ENCODE measurements around the gene PSMD6. TPM values are rescaled to one million over a fixed set of nuclear protein-coding genes. Genes with fewer than 3 reads are reported as not detected.

The PSMD6 gene
- total and polyA plus RNA-seq, 9 donors: 30.8 to 68.6 (median 55.7) TPM

DNA sequence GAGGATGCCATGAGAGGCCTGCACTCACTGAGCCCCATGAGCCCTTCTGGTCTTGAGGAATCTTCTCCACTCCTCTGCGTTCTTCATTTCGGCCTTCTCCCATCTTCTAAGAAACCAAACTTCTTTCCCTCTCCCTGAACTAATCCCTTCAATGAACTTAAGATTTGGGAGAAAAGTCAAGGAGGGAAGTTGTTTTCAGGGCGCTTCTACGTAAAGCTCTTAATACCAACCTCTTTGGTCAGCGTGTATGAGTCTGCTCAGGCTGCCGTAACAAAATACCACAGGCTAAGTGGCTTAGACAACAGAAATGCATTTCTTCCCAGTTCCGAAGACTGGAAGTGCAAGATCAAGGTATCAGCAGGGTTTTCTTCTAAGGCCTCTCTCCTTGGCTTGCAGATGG lies 13.8 kb upstream of the PSMD6 start:
- Histone ChIP-seq H3K9me3 (no peaks in the 10 kb centered on the region), H3K4me3 (no peak overlapping the region), H3K27ac (no peak overlapping the region), H3K27me3 (no peaks in the 10 kb centered on the region), H3K4me1 (ENCODE audit: insufficient read depth) (no peaks in the 10 kb centered on the region), H3K36me3 (no peaks in the 10 kb centered on the region)
- TF ChIP-seq POLR2A (IDR thresholded peaks at IDR 0.05) (no peak), EP300 (IDR thresholded peaks at IDR 0.05) (no peak)
- TF ChIP-seq, protein P1, sequence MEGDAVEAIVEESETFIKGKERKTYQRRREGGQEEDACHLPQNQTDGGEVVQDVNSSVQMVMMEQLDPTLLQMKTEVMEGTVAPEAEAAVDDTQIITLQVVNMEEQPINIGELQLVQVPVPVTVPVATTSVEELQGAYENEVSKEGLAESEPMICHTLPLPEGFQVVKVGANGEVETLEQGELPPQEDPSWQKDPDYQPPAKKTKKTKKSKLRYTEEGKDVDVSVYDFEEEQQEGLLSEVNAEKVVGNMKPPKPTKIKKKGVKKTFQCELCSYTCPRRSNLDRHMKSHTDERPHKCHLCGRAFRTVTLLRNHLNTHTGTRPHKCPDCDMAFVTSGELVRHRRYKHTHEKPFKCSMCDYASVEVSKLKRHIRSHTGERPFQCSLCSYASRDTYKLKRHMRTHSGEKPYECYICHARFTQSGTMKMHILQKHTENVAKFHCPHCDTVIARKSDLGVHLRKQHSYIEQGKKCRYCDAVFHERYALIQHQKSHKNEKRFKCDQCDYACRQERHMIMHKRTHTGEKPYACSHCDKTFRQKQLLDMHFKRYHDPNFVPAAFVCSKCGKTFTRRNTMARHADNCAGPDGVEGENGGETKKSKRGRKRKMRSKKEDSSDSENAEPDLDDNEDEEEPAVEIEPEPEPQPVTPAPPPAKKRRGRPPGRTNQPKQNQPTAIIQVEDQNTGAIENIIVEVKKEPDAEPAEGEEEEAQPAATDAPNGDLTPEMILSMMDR (IDR thresholded peaks at IDR 0.05): no peak
- no peak for DNase-seq
- intact Hi-C loops (cut with DNase I): loop anchor here in 2 of 4 donors (10.0 kb wide), 2 partner anchors 228 to 368 kb away; no protein-coding TSS in a partner anchor
- WGBS, 3 donors: 96 to 99% (median 97%) methylated on average over 7 of the region's 7 CpGs

DNA sequence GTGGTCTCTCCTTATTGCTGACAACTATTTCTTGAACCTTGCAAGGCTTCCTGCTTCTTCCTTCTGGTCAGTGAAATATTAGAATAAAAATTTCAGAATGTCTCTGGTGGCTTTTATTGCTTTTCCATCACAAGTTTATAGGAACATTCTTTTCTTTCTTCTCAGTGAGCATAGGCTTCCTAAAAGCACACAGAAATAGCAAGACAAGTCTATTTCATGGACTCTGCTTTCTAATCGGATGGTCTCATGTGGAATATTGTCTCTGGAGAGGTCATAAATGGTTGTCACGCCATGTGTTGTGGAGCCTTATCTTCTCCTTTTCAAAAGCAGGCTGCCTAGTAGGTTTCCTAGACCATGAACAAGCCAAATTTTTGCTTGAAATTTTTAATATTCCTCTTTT lies 9.8 kb upstream of the PSMD6 start:
- no peak overlapping the region for H3K27ac ChIP-seq
- no peak overlapping the region for H3K4me3 ChIP-seq
- no peaks in the 10 kb centered on the region for H3K4me1 ChIP-seq (ENCODE audit: insufficient read depth)
- WGBS, 3 donors: 78 to 87% (median 87%) methylated on average over 2 of the region's 2 CpGs
- H3K36me3 ChIP-seq: no peaks in the 10 kb centered on the region
- no peak for DNase-seq
- H3K27me3 ChIP-seq: no peaks in the 10 kb centered on the region
- no peak for TF ChIP-seq POLR2A (IDR thresholded peaks at IDR 0.05)
- TF ChIP-seq EP300 (IDR thresholded peaks at IDR 0.05): no peak
- TF ChIP-seq, protein P1 (IDR thresholded peaks at IDR 0.05): no peak
- H3K9me3 ChIP-seq: no peaks in the 10 kb centered on the region
- intact Hi-C loops (cut with DNase I): loop anchor here (5.0 to 10.0 kb wide), 5 partner anchors 189 to 454 kb away; no protein-coding TSS in a partner anchor

- TF ChIP-seq, protein P1 (IDR thresholded peaks at IDR 0.05): no peak
- TF ChIP-seq POLR2A (IDR thresholded peaks at IDR 0.05): no peak
- TF ChIP-seq EP300 (IDR thresholded peaks at IDR 0.05): no peak
- no peak overlapping the region for H3K4me3 ChIP-seq
- 53 to 56% (median 54%) methylated on average over 13 of the region's 13 CpGs for WGBS, 3 donors
- intact Hi-C loops (cut with DNase I): loop anchor here (2.0 to 10.0 kb wide), 6 partner anchors 190 to 455 kb away; no protein-coding TSS in a partner anchor
- H3K4me1 ChIP-seq (ENCODE audit: insufficient read depth): no peaks in the 10 kb centered on the region
- no peaks in the 10 kb centered on the region for H3K27me3 ChIP-seq
- H3K27ac ChIP-seq: no peak overlapping the region
- H3K9me3 ChIP-seq: no peaks in the 10 kb centered on the region
- no peak for DNase-seq
- no peaks in the 10 kb centered on the region for H3K36me3 ChIP-seq
These were observed 8.5 kb upstream of the PSMD6 start for GRCh38 chr3:64031540-64032508.

DNA sequence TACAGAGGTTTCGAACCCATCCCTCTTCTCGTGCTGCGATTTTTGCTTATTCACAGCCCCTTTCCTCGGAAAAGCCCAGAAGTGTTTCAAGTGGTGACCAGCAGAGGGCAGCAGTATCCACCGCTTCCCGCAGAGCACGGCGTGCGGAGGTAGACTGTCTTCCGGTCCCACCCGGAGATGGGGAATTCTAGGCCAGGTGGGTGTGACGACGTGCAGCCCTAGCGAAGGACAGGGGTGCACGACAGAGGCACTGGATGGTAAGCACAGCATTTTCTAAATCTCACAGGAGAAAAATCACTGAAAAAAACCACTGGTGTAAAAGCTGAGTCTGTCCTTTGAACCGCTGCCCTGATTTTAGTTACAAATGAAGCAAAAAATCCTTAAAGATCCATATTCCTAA lies 7.4 kb upstream of the PSMD6 start:
- WGBS, 3 donors: 2 to 5% (median 5%) methylated on average over 16 of the region's 16 CpGs
- Histone ChIP-seq H3K36me3 (no peaks in the 10 kb centered on the region), H3K4me3 (no peak overlapping the region), H3K9me3 (no peaks in the 10 kb centered on the region), H3K4me1 (ENCODE audit: insufficient read depth) (no peaks in the 10 kb centered on the region), H3K27ac (no peak overlapping the region), H3K27me3 (no peaks in the 10 kb centered on the region)
- TF ChIP-seq EP300 (IDR thresholded peaks at IDR 0.05) (no peak), POLR2A (IDR thresholded peaks at IDR 0.05) (peak; percentile 18)
- TF ChIP-seq, protein P1 (IDR thresholded peaks at IDR 0.05): peak; percentile 70 to 92 (median 91)
- DNase-seq: peak; percentile 67 to 85 (median 81)
- intact Hi-C loops (cut with DNase I): loop anchor here (1.0 to 10.0 kb wide), 7 partner anchors 192 to 457 kb away; no protein-coding TSS in a partner anchor

All from ovary (tissue), 9 donors.